GM12864 (cell line): ENCODE results near the gene NOTCH1.
"Not testable (repeated sequence)": the region's sequence is repeated elsewhere in the genome, so short reads cannot be mapped to it uniquely, and the experiment has no call there.

Experiments
- DNase-seq: peaks from one replicate; pipeline ENCODE4 v3.0.0-alpha.2; 2011; ENCODE audit warnings: low read depth
- H3K4me3 ChIP-seq: 2 replicates; pipeline ENCODE4 v1.5.1; 2011; ENCODE audit warnings: mild to moderate bottlenecking, low read depth, low read length, control low read depth
- CTCF ChIP-seq: IDR thresholded peaks from 2 replicates; pipeline ENCODE4 v1.5.1; 2011; ENCODE audit warnings: low read depth, mild to moderate bottlenecking, moderate library complexity, low read length, control low read depth, inconsistent platforms; ENCODE audit errors: missing control alignments

The NOTCH1 gene

GRCh38 chr9:136577941-136578625, 32.2 kb upstream of the NOTCH1 start:
- DNase-seq = no peak
- TF ChIP-seq CTCF = no peak

GRCh38 chr9:136576269-136576626, 30.4 kb upstream of the NOTCH1 start:
- H3K4me3 ChIP-seq = no peak overlapping the region
- no peak for TF ChIP-seq CTCF
- no peak for DNase-seq

More at GRCh38 chr9:136577941-136578625, 32.2 kb upstream of the NOTCH1 start:
- H3K4me3 ChIP-seq = no peak overlapping the region

GRCh38 chr9:136575626-136576268, 29.9 kb upstream of the NOTCH1 start:
- no peak for DNase-seq
- H3K4me3 ChIP-seq = no peak overlapping the region
- TF ChIP-seq CTCF = no peak

GRCh38 chr9:136574606-136575005, 28.8 kb upstream of the NOTCH1 start:
- DNase-seq, H3K4me3 ChIP-seq: not testable (repeated sequence)

- no peak for TF ChIP-seq CTCF
- no peak overlapping the region for H3K4me3 ChIP-seq
- DNase-seq = no peak
Measured at GRCh38 chr9:136572828-136573625, 27.2 kb upstream of the NOTCH1 start.

- no peak for DNase-seq
- TF ChIP-seq CTCF = no peak
- H3K4me3 ChIP-seq = no peak overlapping the region
Measured at GRCh38 chr9:136572003-136572827, 26.4 kb upstream of the NOTCH1 start.

- no peak for DNase-seq
- H3K4me3 ChIP-seq = no peak overlapping the region
- TF ChIP-seq CTCF = no peak
Measured at GRCh38 chr9:136571531-136571930, 25.7 kb upstream of the NOTCH1 start.
